ENCODE data around the gene RNF223. TPM values are rescaled to one million over a fixed set of nuclear protein-coding genes. Genes with fewer than 3 reads are reported as not detected.

Gene RNF223
- total RNA-seq, 1 donor from 2014 or later, result not detected

GRCh38 chr1:1040004-1040991 lies 33.8 kb downstream of the RNF223 start:
- no peak overlapping the region for H2AFZ ChIP-seq (replicated peaks)

GRCh38 chr1:1039145-1039910 lies 34.8 kb downstream of the RNF223 start:
- Histone ChIP-seq H2AFZ (replicated peaks) (no peak overlapping the region), H3K9ac (no peak overlapping the region), H3K36me3 (no peaks in the 10 kb centered on the region), H3K27ac (no peak overlapping the region), H3K9me3 (ENCODE audit: low read depth) (no peaks in the 10 kb centered on the region), H4K20me1 (ENCODE audit: low read depth) (peaks cover 86% of the 10 kb centered on the region), H3K4me2 (peak overlapping the region; percentile 99), H3K4me1 (peaks cover 20% of the 10 kb centered on the region), H3F3A (ENCODE audit: low read depth) (peaks cover 17% of the 10 kb centered on the region), H3K4me3 (peak overlapping the region; percentile 52), H3K27me3 (peaks cover 35% of the 10 kb centered on the region), H3K79me2 (ENCODE audit: low read depth) (peaks cover 5% of the 10 kb centered on the region)
- Mint-ChIP-seq H3K4me3 (peak overlapping the region; percentile 71), H3K36me3 (peaks cover 9% of the 10 kb centered on the region), H3K27me3 (ENCODE audit: insufficient read depth, low read depth) (peaks cover 18% of the 10 kb centered on the region), H3K9me3 (no peaks in the 10 kb centered on the region), H3K27ac (no peak overlapping the region), H3K4me1 (peaks cover 5% of the 10 kb centered on the region)
- TF ChIP-seq EZH2 (IDR thresholded peaks at IDR 0.05) (no peak), EZH2phosphoT487 (IDR thresholded peaks at IDR 0.05) (no peak), CTCF (IDR thresholded peaks at IDR 0.05) (no peak)
- DNase-seq (ENCODE audit: low spot score), result no peak

More at GRCh38 chr1:1040004-1040991, 33.8 kb downstream of the RNF223 start:
- peak overlapping the region; percentile 71 for H3K4me3 Mint-ChIP-seq
- H3K27me3 Mint-ChIP-seq (ENCODE audit: insufficient read depth, low read depth), result peaks cover 18% of the 10 kb centered on the region
- TF ChIP-seq CTCF (IDR thresholded peaks at IDR 0.05) (peak; percentile 23), EZH2phosphoT487 (IDR thresholded peaks at IDR 0.05) (peak; percentile 49), EZH2 (IDR thresholded peaks at IDR 0.05) (peak; percentile 72)
- H3K27ac Mint-ChIP-seq, result no peak overlapping the region
- no peak overlapping the region for H3K27ac ChIP-seq
- H3K27me3 ChIP-seq, result peaks cover 28% of the 10 kb centered on the region
- H3F3A ChIP-seq (ENCODE audit: low read depth), result peaks cover 12% of the 10 kb centered on the region
- peaks cover 5% of the 10 kb centered on the region for H3K4me1 Mint-ChIP-seq
- H3K36me3 ChIP-seq, result no peaks in the 10 kb centered on the region
- H3K36me3 Mint-ChIP-seq, result peaks cover 13% of the 10 kb centered on the region
- H3K4me1 ChIP-seq, result peaks cover 14% of the 10 kb centered on the region
- no peaks in the 10 kb centered on the region for H3K79me2 ChIP-seq (ENCODE audit: low read depth)
- DNase-seq (ENCODE audit: low spot score), result peak; percentile 96
- no peaks in the 10 kb centered on the region for H3K9me3 Mint-ChIP-seq
- peak overlapping the region; percentile 99 for H3K4me2 ChIP-seq
- peak overlapping the region; percentile 52 for H3K4me3 ChIP-seq
- peaks cover 80% of the 10 kb centered on the region for H4K20me1 ChIP-seq (ENCODE audit: low read depth)
- H3K9ac ChIP-seq, result no peak overlapping the region
- no peaks in the 10 kb centered on the region for H3K9me3 ChIP-seq (ENCODE audit: low read depth)

GRCh38 chr1:1038694-1039093 lies 35.4 kb downstream of the RNF223 start:
- H3K36me3 ChIP-seq, result no peaks in the 10 kb centered on the region
- Mint-ChIP-seq H3K4me3 (no peak overlapping the region), H3K27me3 (ENCODE audit: insufficient read depth, low read depth) (peaks cover 18% of the 10 kb centered on the region), H3K9me3 (no peaks in the 10 kb centered on the region), H3K36me3 (peaks cover 9% of the 10 kb centered on the region), H3K4me1 (peaks cover 5% of the 10 kb centered on the region), H3K27ac (no peak overlapping the region)
- H3K9me3 ChIP-seq (ENCODE audit: low read depth), result no peaks in the 10 kb centered on the region
- no peak for DNase-seq (ENCODE audit: low spot score)
- peaks cover 92% of the 10 kb centered on the region for H4K20me1 ChIP-seq (ENCODE audit: low read depth)
- no peak overlapping the region for H2AFZ ChIP-seq (replicated peaks)
- H3K4me1 ChIP-seq, result peaks cover 22% of the 10 kb centered on the region
- peaks cover 8% of the 10 kb centered on the region for H3K79me2 ChIP-seq (ENCODE audit: low read depth)
- no peak overlapping the region for H3K4me2 ChIP-seq
- peaks cover 41% of the 10 kb centered on the region for H3K27me3 ChIP-seq
- peaks cover 18% of the 10 kb centered on the region for H3F3A ChIP-seq (ENCODE audit: low read depth)
- no peak overlapping the region for H3K9ac ChIP-seq
- H3K4me3 ChIP-seq, result no peak overlapping the region
- no peak overlapping the region for H3K27ac ChIP-seq
- no peak for TF ChIP-seq EZH2phosphoT487 (IDR thresholded peaks at IDR 0.05)
- TF ChIP-seq CTCF (IDR thresholded peaks at IDR 0.05), result no peak
- no peak for TF ChIP-seq EZH2 (IDR thresholded peaks at IDR 0.05)

All from neural progenitor cell (in vitro differentiated cells).